Fibroblast of mammary gland (primary cell): ENCODE results near the gene ACSBG1.
A peak's percentile ranks its signal among the peaks of the same experiment; 100 is the strongest.

ENCODE experiments used
- DNase-seq: peaks from one replicate; pipeline ENCODE4 v3.0.0-alpha.2; 2010; ENCODE audit warnings: low read depth
- H3K4me3 ChIP-seq: 2 replicates; pipeline ENCODE4 v1.5.1; 2011; ENCODE audit warnings: low read depth, mild to moderate bottlenecking, low read length, moderate library complexity; ENCODE audit not compliant: control insufficient read depth
- CTCF ChIP-seq: conservative IDR thresholded peaks from 2 replicates; pipeline ENCODE4 v1.5.1; 2011; ENCODE audit warnings: low read depth, low read length, inconsistent platforms; ENCODE audit not compliant: control insufficient read depth, insufficient read depth

The ACSBG1 gene

GRCh38 chr15:78139578-78139977 is 94.8 kb downstream of the ACSBG1 start:
- TF ChIP-seq CTCF: no peak
- no peak for DNase-seq
- no peak overlapping the region for H3K4me3 ChIP-seq

GRCh38 chr15:78133801-78134200 is 100.6 kb downstream of the ACSBG1 start:
- no peak for DNase-seq
- H3K4me3 ChIP-seq: no peak overlapping the region
- TF ChIP-seq CTCF: no peak

GRCh38 chr15:78131295-78132061 is 102.9 kb downstream of the ACSBG1 start, which contains the start of gene CIB2:
TSS of gene CIB2 (minus strand) at chr15:78131445. CDS start at chr15:78131215, 230 bp downstream.
- peak; percentile 25 for DNase-seq
- TF ChIP-seq CTCF: peak; percentile 16
- H3K4me3 ChIP-seq: peak within 1 kb of the TSS; percentile 57

- DNase-seq: no peak
- TF ChIP-seq CTCF: no peak
- H3K4me3 ChIP-seq: peak overlapping the region; percentile 10
Measured at GRCh38 chr15:78130466-78131294, 103.7 kb downstream of the ACSBG1 start.

GRCh38 chr15:78129751-78130287 is 104.5 kb downstream of the ACSBG1 start:
- no peak for DNase-seq
- no peak overlapping the region for H3K4me3 ChIP-seq
- TF ChIP-seq CTCF: no peak

GRCh38 chr15:78129077-78129750 is 105.2 kb downstream of the ACSBG1 start:
- DNase-seq: no peak
- no peak for TF ChIP-seq CTCF
- H3K4me3 ChIP-seq: no peak overlapping the region
